ENCODE measurements around the gene GPX2.

The GPX2 gene

GRCh38 chr14:64945431-64946178, 3.1 kb upstream of the GPX2 start:
- Histone ChIP-seq H2BK120ac (ENCODE audit: low read depth, low read length) (no peak overlapping the region), H2AFZ (ENCODE audit: low read depth, low read length) (no peak overlapping the region), H3K9me3 (ENCODE audit: control insufficient read depth, low read length) (no peaks in the 10 kb centered on the region), H3K14ac (ENCODE audit: low read length in 2 of 2) (no peak overlapping the region), H3K79me1 (replicated peaks; ENCODE audit: low read length, poor library complexity, severe bottlenecking) (peaks cover 22% of the 10 kb centered on the region), H3K36me3 (ENCODE audit: control insufficient read depth in 1 of 2, insufficient read depth in 2 of 2, low read depth in 1 of 2, low read length in 2 of 2) (peaks cover 51 to 56% of the 10 kb centered on the region in 2 experiments), H3K4ac (ENCODE audit: low read depth in 1 of 2, low read length in 2 of 2) (no peak overlapping the region), H3K23ac (ENCODE audit: low read length in 2 of 2) (peak overlapping the region in 1 of 2 experiments; percentile 47), H3K4me2 (ENCODE audit: low read length, poor library complexity, severe bottlenecking) (no peak overlapping the region), H4K91ac (ENCODE audit: low read length) (no peak overlapping the region), H2BK5ac (ENCODE audit: low read depth, low read length, poor library complexity, severe bottlenecking) (no peak overlapping the region), H2BK15ac (ENCODE audit: low read depth, poor library complexity, severe bottlenecking) (peak overlapping the region; percentile 46), H2AK5ac (ENCODE audit: low read length, severe bottlenecking) (no peak overlapping the region), H4K8ac (ENCODE audit: low read length) (no peak overlapping the region), H3K4me1 (ENCODE audit: control insufficient read depth, insufficient read depth, low read depth, low read length) (no peaks in the 10 kb centered on the region), H3K27me3 (ENCODE audit: control insufficient read depth in 1 of 2, insufficient read depth in 1 of 2, low read length in 2 of 2) (no peaks in the 10 kb centered on the region), H3K4me3 (ENCODE audit: insufficient read depth in 1 of 2, low read depth in 1 of 2, low read length in 2 of 2) (no peak overlapping the region), H3K9ac (ENCODE audit: low read length) (no peak overlapping the region), H2BK12ac (ENCODE audit: low read length in 2 of 2) (no peak overlapping the region), H3K18ac (ENCODE audit: low read depth in 1 of 2, low read length in 2 of 2) (no peak overlapping the region), H3K27ac (ENCODE audit: low read length, poor library complexity, severe bottlenecking) (no peak overlapping the region)
- WGBS, result 97% methylated on average over 9 of the region's 12 CpGs
- DNase-seq, result no peak

DNA sequence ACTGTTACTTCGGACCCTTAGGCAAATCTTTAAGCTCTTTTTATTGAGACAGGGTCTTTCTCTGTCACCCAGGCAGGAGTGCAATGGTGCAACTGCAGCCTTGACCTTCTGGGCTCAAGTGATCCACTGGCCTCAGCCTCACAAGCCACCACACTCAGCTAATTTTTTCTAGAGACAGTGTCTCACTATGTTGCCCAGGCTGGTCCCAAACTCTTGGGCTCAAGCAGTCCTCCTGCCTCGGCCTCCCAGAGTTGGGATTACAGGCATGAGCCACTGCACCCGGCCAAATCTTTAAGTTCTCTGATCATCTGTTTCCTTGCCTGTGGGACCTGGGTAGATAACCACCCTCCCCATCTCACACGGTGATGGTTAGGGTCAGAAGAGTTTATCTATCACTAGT, 2.3 kb upstream of the GPX2 start:
- no peak overlapping the region for H3K18ac ChIP-seq (ENCODE audit: low read depth in 1 of 2, low read length in 2 of 2)
- H3K4ac ChIP-seq (ENCODE audit: low read depth in 1 of 2, low read length in 2 of 2), result no peak overlapping the region
- no peak overlapping the region for H3K23ac ChIP-seq (ENCODE audit: low read length in 2 of 2)
- no peak overlapping the region for H2BK120ac ChIP-seq (ENCODE audit: low read depth, low read length)
- no peak overlapping the region for H4K91ac ChIP-seq (ENCODE audit: low read length)
- no peak overlapping the region for H3K4me3 ChIP-seq (ENCODE audit: insufficient read depth in 1 of 2, low read depth in 1 of 2, low read length in 2 of 2)
- no peak overlapping the region for H2BK5ac ChIP-seq (ENCODE audit: low read depth, low read length, poor library complexity, severe bottlenecking)
- H4K8ac ChIP-seq (ENCODE audit: low read length), result no peak overlapping the region
- H3K9ac ChIP-seq (ENCODE audit: low read length), result no peak overlapping the region
- no peaks in the 10 kb centered on the region for H3K9me3 ChIP-seq (ENCODE audit: control insufficient read depth, low read length)
- no peak overlapping the region for H2AFZ ChIP-seq (ENCODE audit: low read depth, low read length)
- no peak overlapping the region for H2BK12ac ChIP-seq (ENCODE audit: low read length in 2 of 2)
- no peak overlapping the region for H3K27ac ChIP-seq (ENCODE audit: low read length, poor library complexity, severe bottlenecking)
- no peak overlapping the region for H3K4me2 ChIP-seq (ENCODE audit: low read length, poor library complexity, severe bottlenecking)
- peaks cover 23% of the 10 kb centered on the region for H3K79me1 ChIP-seq (replicated peaks; ENCODE audit: low read length, poor library complexity, severe bottlenecking)
- no peak for DNase-seq
- H3K14ac ChIP-seq (ENCODE audit: low read length in 2 of 2), result no peak overlapping the region
- H2AK5ac ChIP-seq (ENCODE audit: low read length, severe bottlenecking), result no peak overlapping the region
- 91% methylated on average over 4 of the region's 4 CpGs for WGBS
- H2BK15ac ChIP-seq (ENCODE audit: low read depth, poor library complexity, severe bottlenecking), result no peak overlapping the region
- H3K36me3 ChIP-seq (ENCODE audit: control insufficient read depth in 1 of 2, insufficient read depth in 2 of 2, low read depth in 1 of 2, low read length in 2 of 2), result peaks cover 44 to 60% of the 10 kb centered on the region in 2 experiments
- H3K4me1 ChIP-seq (ENCODE audit: control insufficient read depth, insufficient read depth, low read depth, low read length), result no peaks in the 10 kb centered on the region
- no peaks in the 10 kb centered on the region for H3K27me3 ChIP-seq (ENCODE audit: control insufficient read depth in 1 of 2, insufficient read depth in 1 of 2, low read length in 2 of 2)

GRCh38 chr14:64944041-64944440, 1.5 kb upstream of the GPX2 start:
- peaks cover 5% of the 10 kb centered on the region for H3K4me1 ChIP-seq (ENCODE audit: control insufficient read depth, insufficient read depth, low read depth, low read length)
- H3K36me3 ChIP-seq (ENCODE audit: control insufficient read depth in 1 of 2, insufficient read depth in 2 of 2, low read depth in 1 of 2, low read length in 2 of 2), result peaks cover 45 to 64% of the 10 kb centered on the region in 2 experiments
- no peak overlapping the region for H2BK120ac ChIP-seq (ENCODE audit: low read depth, low read length)
- H2AK5ac ChIP-seq (ENCODE audit: low read length, severe bottlenecking), result no peak overlapping the region
- H3K18ac ChIP-seq (ENCODE audit: low read depth in 1 of 2, low read length in 2 of 2), result no peak overlapping the region
- H4K91ac ChIP-seq (ENCODE audit: low read length), result no peak overlapping the region
- no peak overlapping the region for H3K9ac ChIP-seq (ENCODE audit: low read length)
- no peak for DNase-seq
- no peak overlapping the region for H3K4me2 ChIP-seq (ENCODE audit: low read length, poor library complexity, severe bottlenecking)
- H4K8ac ChIP-seq (ENCODE audit: low read length), result no peak overlapping the region
- no peak overlapping the region for H2BK5ac ChIP-seq (ENCODE audit: low read depth, low read length, poor library complexity, severe bottlenecking)
- H3K23ac ChIP-seq (ENCODE audit: low read length in 2 of 2), result no peak overlapping the region
- 90% methylated on average over 1 of the region's 2 CpGs for WGBS
- H3K9me3 ChIP-seq (ENCODE audit: control insufficient read depth, low read length), result no peaks in the 10 kb centered on the region
- H2BK15ac ChIP-seq (ENCODE audit: low read depth, poor library complexity, severe bottlenecking), result no peak overlapping the region
- peaks cover 28% of the 10 kb centered on the region for H3K79me1 ChIP-seq (replicated peaks; ENCODE audit: low read length, poor library complexity, severe bottlenecking)
- no peak overlapping the region for H2BK12ac ChIP-seq (ENCODE audit: low read length in 2 of 2)
- no peak overlapping the region for H3K4ac ChIP-seq (ENCODE audit: low read depth in 1 of 2, low read length in 2 of 2)
- no peak overlapping the region for H3K27ac ChIP-seq (ENCODE audit: low read length, poor library complexity, severe bottlenecking)
- no peak overlapping the region for H3K14ac ChIP-seq (ENCODE audit: low read length in 2 of 2)
- no peaks in the 10 kb centered on the region for H3K27me3 ChIP-seq (ENCODE audit: control insufficient read depth in 1 of 2, insufficient read depth in 1 of 2, low read length in 2 of 2)
- no peak overlapping the region for H2AFZ ChIP-seq (ENCODE audit: low read depth, low read length)
- H3K4me3 ChIP-seq (ENCODE audit: insufficient read depth in 1 of 2, low read depth in 1 of 2, low read length in 2 of 2), result no peak overlapping the region

DNA sequence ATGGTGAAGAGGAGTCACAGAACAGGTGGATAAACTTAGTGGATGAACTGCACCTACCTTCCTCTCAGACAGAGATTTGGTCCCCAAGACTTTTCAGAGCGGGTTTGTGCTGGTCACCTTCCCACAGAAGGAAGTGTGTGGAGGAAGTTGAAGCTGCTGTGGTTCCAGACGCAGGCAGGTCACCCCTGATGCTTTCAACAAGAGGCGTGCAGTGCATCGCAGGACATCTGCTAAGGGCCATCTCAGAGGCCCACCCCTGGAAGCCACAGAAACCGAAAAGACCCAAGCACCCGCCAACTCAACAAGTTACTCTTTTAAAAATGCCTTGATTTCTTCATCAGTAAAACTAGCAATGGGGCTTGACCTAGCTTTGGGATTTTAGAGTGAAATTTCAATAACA, 1.0 kb upstream of the GPX2 start:
- no peak overlapping the region for H2AK5ac ChIP-seq (ENCODE audit: low read length, severe bottlenecking)
- peaks cover 40 to 62% of the 10 kb centered on the region in 2 experiments for H3K36me3 ChIP-seq (ENCODE audit: control insufficient read depth in 1 of 2, insufficient read depth in 2 of 2, low read depth in 1 of 2, low read length in 2 of 2)
- peaks cover 8% of the 10 kb centered on the region for H3K4me1 ChIP-seq (ENCODE audit: control insufficient read depth, insufficient read depth, low read depth, low read length)
- H2AFZ ChIP-seq (ENCODE audit: low read depth, low read length), result no peak overlapping the region
- no peak overlapping the region for H2BK12ac ChIP-seq (ENCODE audit: low read length in 2 of 2)
- no peak overlapping the region for H2BK15ac ChIP-seq (ENCODE audit: low read depth, poor library complexity, severe bottlenecking)
- DNase-seq, result no peak
- no peak overlapping the region for H3K4ac ChIP-seq (ENCODE audit: low read depth in 1 of 2, low read length in 2 of 2)
- H2BK5ac ChIP-seq (ENCODE audit: low read depth, low read length, poor library complexity, severe bottlenecking), result no peak overlapping the region
- no peak overlapping the region for H3K4me3 ChIP-seq (ENCODE audit: insufficient read depth in 1 of 2, low read depth in 1 of 2, low read length in 2 of 2)
- no peak overlapping the region for H2BK120ac ChIP-seq (ENCODE audit: low read depth, low read length)
- no peak overlapping the region for H3K27ac ChIP-seq (ENCODE audit: low read length, poor library complexity, severe bottlenecking)
- WGBS, result 100% methylated on average over 4 of the region's 6 CpGs
- H4K8ac ChIP-seq (ENCODE audit: low read length), result no peak overlapping the region
- H4K91ac ChIP-seq (ENCODE audit: low read length), result no peak overlapping the region
- peaks cover 30% of the 10 kb centered on the region for H3K79me1 ChIP-seq (replicated peaks; ENCODE audit: low read length, poor library complexity, severe bottlenecking)
- H3K27me3 ChIP-seq (ENCODE audit: control insufficient read depth in 1 of 2, insufficient read depth in 1 of 2, low read length in 2 of 2), result no peaks in the 10 kb centered on the region
- no peak overlapping the region for H3K23ac ChIP-seq (ENCODE audit: low read length in 2 of 2)
- H3K18ac ChIP-seq (ENCODE audit: low read depth in 1 of 2, low read length in 2 of 2), result no peak overlapping the region
- no peak overlapping the region for H3K4me2 ChIP-seq (ENCODE audit: low read length, poor library complexity, severe bottlenecking)
- no peak overlapping the region for H3K14ac ChIP-seq (ENCODE audit: low read length in 2 of 2)
- no peak overlapping the region for H3K9ac ChIP-seq (ENCODE audit: low read length)
- H3K9me3 ChIP-seq (ENCODE audit: control insufficient read depth, low read length), result no peaks in the 10 kb centered on the region

Data from mesenchymal stem cell (in vitro differentiated cells and primary cell).